OCI-LY1 (cell line): ENCODE data around the gene MUS81.

Experiments
- EZH2 ChIP-seq: fragments of 200-600 bp; sonication (generic), shearing (Covaris generic); IDR thresholded peaks from 2 replicates; pipeline ENCODE4 v1.8.0; 2017; ENCODE audit warnings: borderline replicate concordance, mixed run types, mild to moderate bottlenecking, antibody characterized with exemption, low read length, moderate library complexity, mixed read lengths
- TF ChIP-seq, protein P1 (sequence below): fragments of 200-600 bp; sonication (generic), shearing (Covaris generic); IDR thresholded peaks from 2 replicates; pipeline ENCODE4 v1.5.1; 2017; ENCODE audit warnings: mild to moderate bottlenecking, antibody characterized with exemption, low read length, moderate library complexity, mixed read lengths

DNA sequence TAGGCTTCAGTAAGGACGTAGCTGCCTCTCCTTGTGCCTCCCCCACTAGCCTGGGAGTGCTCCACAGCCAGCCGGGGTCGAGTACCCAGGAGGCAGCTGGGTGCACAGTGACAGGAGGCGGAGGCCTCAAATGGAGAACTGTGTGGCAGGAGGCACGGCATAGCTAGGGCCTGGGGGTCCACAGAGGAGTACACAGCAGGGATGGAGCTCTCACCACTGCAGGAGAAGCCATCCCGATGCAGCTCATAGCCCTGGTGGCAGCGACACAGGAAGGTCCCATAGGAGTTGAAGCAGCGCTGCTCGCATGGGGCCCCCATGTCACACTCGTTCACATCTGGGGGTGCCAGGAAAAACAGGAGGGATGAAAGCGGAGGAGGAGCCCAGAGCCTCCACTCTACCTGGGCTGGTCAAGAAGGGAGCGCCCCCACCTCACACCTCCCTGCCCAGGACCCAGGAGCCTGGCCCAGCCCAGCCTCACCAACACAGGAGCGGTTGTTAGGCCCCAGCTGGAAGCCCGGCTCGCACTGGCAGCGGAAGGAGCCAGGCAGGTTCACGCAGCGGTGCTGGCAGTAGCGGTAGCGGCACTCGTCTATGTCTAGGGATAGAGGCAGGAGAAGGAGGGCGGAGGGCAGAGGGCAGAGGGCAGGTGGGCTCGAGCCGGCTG, 9.5 kb downstream of the MUS81 start:
- no peak for TF ChIP-seq EZH2
- TF ChIP-seq, protein P1, sequence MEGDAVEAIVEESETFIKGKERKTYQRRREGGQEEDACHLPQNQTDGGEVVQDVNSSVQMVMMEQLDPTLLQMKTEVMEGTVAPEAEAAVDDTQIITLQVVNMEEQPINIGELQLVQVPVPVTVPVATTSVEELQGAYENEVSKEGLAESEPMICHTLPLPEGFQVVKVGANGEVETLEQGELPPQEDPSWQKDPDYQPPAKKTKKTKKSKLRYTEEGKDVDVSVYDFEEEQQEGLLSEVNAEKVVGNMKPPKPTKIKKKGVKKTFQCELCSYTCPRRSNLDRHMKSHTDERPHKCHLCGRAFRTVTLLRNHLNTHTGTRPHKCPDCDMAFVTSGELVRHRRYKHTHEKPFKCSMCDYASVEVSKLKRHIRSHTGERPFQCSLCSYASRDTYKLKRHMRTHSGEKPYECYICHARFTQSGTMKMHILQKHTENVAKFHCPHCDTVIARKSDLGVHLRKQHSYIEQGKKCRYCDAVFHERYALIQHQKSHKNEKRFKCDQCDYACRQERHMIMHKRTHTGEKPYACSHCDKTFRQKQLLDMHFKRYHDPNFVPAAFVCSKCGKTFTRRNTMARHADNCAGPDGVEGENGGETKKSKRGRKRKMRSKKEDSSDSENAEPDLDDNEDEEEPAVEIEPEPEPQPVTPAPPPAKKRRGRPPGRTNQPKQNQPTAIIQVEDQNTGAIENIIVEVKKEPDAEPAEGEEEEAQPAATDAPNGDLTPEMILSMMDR, result no peak
